Measurements from ENCODE around the gene CASS4. TPM values are rescaled to one million over a fixed set of nuclear protein-coding genes. Genes with fewer than 3 reads are reported as not detected.
"Not testable (repeated sequence)": the region's sequence is repeated elsewhere in the genome, so short reads cannot be mapped to it uniquely, and the experiment has no call there.

CASS4 gene
- total and polyA plus RNA-seq, 8 donors: 14.4 to 28.1 (median 23.4) TPM

DNA sequence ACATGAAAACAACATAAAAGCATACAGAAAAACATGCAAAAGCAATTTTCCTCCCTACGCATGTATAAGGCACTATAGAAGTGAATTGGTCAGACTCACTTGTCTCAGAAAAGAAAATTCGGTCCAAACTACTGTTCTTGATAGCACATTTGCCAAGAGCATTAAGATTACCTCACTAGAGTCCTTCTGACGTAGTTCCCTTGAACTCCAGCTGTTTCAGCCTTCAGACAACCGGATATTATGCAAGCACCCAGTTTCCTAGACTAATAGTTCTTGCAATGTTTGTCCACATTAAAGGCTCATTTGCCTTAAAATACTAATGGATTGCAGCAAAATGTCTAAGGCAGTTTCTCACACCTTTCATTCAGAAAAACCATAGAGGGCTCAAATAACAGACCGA is 2.5 kb upstream of the CASS4 start:
- intact Hi-C loops (cut with DNase I): loop anchor here in 1 of 2 donors (10.0 kb wide), 1 partner anchor 65 kb away; no protein-coding TSS in a partner anchor
- Histone ChIP-seq H3K4me1 (peaks cover 8 to 41% of the 10 kb centered on the region in 2 donors), H3K27ac (peak overlapping the region; percentile 82 to 83), H3K9me3 (no peaks in the 10 kb centered on the region), H3K36me3 (peaks cover 0 to 42% of the 10 kb centered on the region in 2 donors), H3K4me3 (no peak overlapping the region), H3K27me3 (no peaks in the 10 kb centered on the region)
- TF ChIP-seq CTCF (IDR thresholded peaks at IDR 0.05): no peak
- peak; percentile 34 for ATAC-seq
- DNase-seq: peak in 2 of 4 donors; percentile 80 to 90

- intact Hi-C loops (cut with DNase I): loop anchor here in 1 of 2 donors (10.0 kb wide), 1 partner anchor 65 kb away; no protein-coding TSS in a partner anchor
- Histone ChIP-seq H3K4me3 (no peak overlapping the region), H3K36me3 (peaks cover 0 to 38% of the 10 kb centered on the region in 2 donors), H3K4me1 (peaks cover 8 to 41% of the 10 kb centered on the region in 2 donors), H3K27ac (peak overlapping the region; percentile 82 to 83), H3K9me3 (no peaks in the 10 kb centered on the region), H3K27me3 (no peaks in the 10 kb centered on the region)
- DNase-seq (peak in 1 of 4 donors; percentile 39), ATAC-seq (no peak)
- TF ChIP-seq CTCF (IDR thresholded peaks at IDR 0.05): no peak
Observed at GRCh38 chr20:56409956-56410355, 2.1 kb upstream of the CASS4 start.

DNA sequence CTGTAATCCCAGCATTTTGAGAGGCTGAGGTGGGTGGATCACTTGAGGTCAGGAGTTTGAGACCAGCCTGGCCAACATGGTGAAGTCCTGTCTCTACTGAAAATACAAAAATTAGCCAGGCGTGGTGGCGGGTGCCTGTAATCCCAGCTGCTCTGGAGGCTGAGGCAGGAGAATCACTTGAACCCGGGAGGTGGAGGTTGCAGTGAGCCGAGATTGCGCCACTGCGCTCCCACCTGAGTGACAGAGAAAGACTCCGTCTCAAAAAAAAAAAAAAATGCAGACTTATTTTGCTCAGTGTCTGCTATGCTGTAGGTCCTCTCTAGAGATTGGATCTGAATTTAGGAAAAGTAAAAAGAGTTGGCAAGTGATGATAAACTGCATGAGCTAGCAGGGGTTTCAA is 773 bp upstream of the CASS4 start:
- DNase-seq; H3K9me3 ChIP-seq; H3K4me3 ChIP-seq; H3K27me3 ChIP-seq; intact Hi-C loops (cut with DNase I); ATAC-seq: not testable (repeated sequence)
- peak overlapping the region; percentile 82 to 83 for H3K27ac ChIP-seq
- H3K4me1 ChIP-seq: peaks cover 8 to 50% of the 10 kb centered on the region in 2 donors
- H3K36me3 ChIP-seq: peaks cover 0 to 28% of the 10 kb centered on the region in 2 donors

- TF ChIP-seq CTCF (IDR thresholded peaks at IDR 0.05): no peak
- H3K9me3 ChIP-seq: no peaks in the 10 kb centered on the region
- peaks cover 0 to 16% of the 10 kb centered on the region in 2 donors for H3K36me3 ChIP-seq
- DNase-seq: no peak
- no peak for ATAC-seq
- intact Hi-C loops (cut with DNase I): no loop called here
- H3K4me1 ChIP-seq: peaks cover 10 to 61% of the 10 kb centered on the region in 2 donors
- H3K27ac ChIP-seq: peak overlapping the region; percentile 82 to 83
- H3K4me3 ChIP-seq: peak overlapping the region; percentile 10 to 43
- H3K27me3 ChIP-seq: no peaks in the 10 kb centered on the region
Observed at GRCh38 chr20:56412473-56412790, 372 bp downstream of the CASS4 start.

DNA sequence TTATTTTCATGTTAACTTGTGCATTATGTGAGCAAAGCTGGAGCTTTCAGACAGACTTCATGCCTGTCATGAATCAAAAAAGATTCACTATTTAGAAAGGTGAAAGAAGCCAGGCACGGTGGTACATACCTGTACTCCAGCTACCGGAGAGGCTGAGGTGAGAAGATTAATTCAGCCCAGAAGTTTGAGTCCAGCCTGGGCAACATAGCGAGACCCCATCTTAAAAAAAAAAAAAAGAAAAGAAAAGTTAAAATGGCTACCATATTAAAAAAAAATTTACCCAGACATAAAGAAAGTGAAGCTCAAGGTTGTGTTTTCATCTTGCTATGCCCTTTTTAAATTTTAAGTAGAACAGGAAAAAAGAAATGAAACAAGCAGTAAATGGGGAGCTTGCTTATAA is 889 bp downstream of the CASS4 start:
- H3K36me3 ChIP-seq: peaks cover 0 to 11% of the 10 kb centered on the region in 2 donors
- H3K4me3 ChIP-seq: peak overlapping the region; percentile 10 to 43
- ATAC-seq (no peak), DNase-seq (no peak)
- H3K9me3 ChIP-seq: no peaks in the 10 kb centered on the region
- H3K27me3 ChIP-seq: no peaks in the 10 kb centered on the region
- H3K27ac ChIP-seq: peak overlapping the region; percentile 82 to 83
- TF ChIP-seq CTCF (IDR thresholded peaks at IDR 0.05): no peak
- intact Hi-C loops (cut with DNase I): no loop called here
- peaks cover 13 to 66% of the 10 kb centered on the region in 2 donors for H3K4me1 ChIP-seq
